Mucosa of rectum (tissue), 2 donors: ENCODE results near the gene PSMD12.
"Not testable (repeated sequence)": the region's sequence is repeated elsewhere in the genome, so short reads cannot be mapped to it uniquely, and the experiment has no call there.

ENCODE experiments used
- H3K27ac ChIP-seq, 2 donors: one replicate each; pipeline ENCODE4 v1.7.0; 2013; ENCODE audit warnings: inconsistent platforms in 2 of 2, low read depth in 2 of 2, low read length in 2 of 2
- H3K27me3 ChIP-seq, 2 donors: one replicate each; pipeline ENCODE4 v1.7.0; 2013; ENCODE audit warnings: low read length in 2 of 2; ENCODE audit not compliant: control insufficient read depth in 2 of 2, insufficient read depth in 2 of 2
- H3K36me3 ChIP-seq, 2 donors: one replicate each; pipeline ENCODE4 v1.7.0; 2013; ENCODE audit warnings: low read length in 2 of 2; ENCODE audit not compliant: control insufficient read depth in 2 of 2, insufficient read depth in 2 of 2
- H3K4me1 ChIP-seq, 2 donors: one replicate each; pipeline ENCODE4 v1.7.0; 2013; ENCODE audit warnings: low read length in 2 of 2, mild to moderate bottlenecking in 1 of 2; ENCODE audit not compliant: control insufficient read depth in 2 of 2, insufficient read depth in 2 of 2
- H3K4me3 ChIP-seq, 2 donors: one replicate each; pipeline ENCODE4 v1.7.0; 2013; ENCODE audit warnings: low read length in 2 of 2
- H3K9ac ChIP-seq, 2 donors: one replicate each; pipeline ENCODE4 v1.7.0; 2013; ENCODE audit warnings: low read length in 2 of 2, low read depth in 1 of 2, mild to moderate bottlenecking in 1 of 2
- H3K9me3 ChIP-seq, 2 donors: one replicate each; pipeline ENCODE4 v1.7.0; 2013; ENCODE audit warnings: low read length in 2 of 2; ENCODE audit not compliant: control insufficient read depth in 2 of 2
- donor health status: healthy.
- donor health status: Normal muscosa, but diverticular disease.

PSMD12 gene

GRCh38 chr17:67332162-67332508, 34.2 kb downstream of the PSMD12 start:
- not testable (repeated sequence) for H3K36me3 ChIP-seq, H3K27ac ChIP-seq, H3K27me3 ChIP-seq, H3K9ac ChIP-seq, H3K4me3 ChIP-seq, H3K4me1 ChIP-seq, H3K9me3 ChIP-seq

- not testable (repeated sequence) for H3K36me3 ChIP-seq, H3K9ac ChIP-seq, H3K4me1 ChIP-seq, H3K27ac ChIP-seq, H3K9me3 ChIP-seq, H3K27me3 ChIP-seq, H3K4me3 ChIP-seq
These were observed 34.8 kb downstream of the PSMD12 start for GRCh38 chr17:67331381-67332161.

GRCh38 chr17:67328026-67328425, 38.4 kb downstream of the PSMD12 start:
- Histone ChIP-seq H3K9me3 (no peaks in the 10 kb centered on the region), H3K4me1 (no peaks in the 10 kb centered on the region), H3K4me3 (no peak overlapping the region), H3K9ac (no peak overlapping the region), H3K27ac (no peak overlapping the region), H3K27me3 (no peaks in the 10 kb centered on the region), H3K36me3 (no peaks in the 10 kb centered on the region)

- not testable (repeated sequence) for H3K4me3 ChIP-seq, H3K27me3 ChIP-seq, H3K36me3 ChIP-seq, H3K9ac ChIP-seq, H3K27ac ChIP-seq, H3K4me1 ChIP-seq, H3K9me3 ChIP-seq
These were observed 39.2 kb downstream of the PSMD12 start for GRCh38 chr17:67326959-67327745.

- Histone ChIP-seq H3K4me1 (no peaks in the 10 kb centered on the region), H3K27me3 (no peaks in the 10 kb centered on the region), H3K36me3 (no peaks in the 10 kb centered on the region), H3K9ac (no peak overlapping the region), H3K27ac (no peak overlapping the region), H3K4me3 (no peak overlapping the region), H3K9me3 (no peaks in the 10 kb centered on the region)
These were observed 39.9 kb downstream of the PSMD12 start for GRCh38 chr17:67326440-67326839.

GRCh38 chr17:67324330-67324729, 42.0 kb downstream of the PSMD12 start:
- no peak overlapping the region for H3K27ac ChIP-seq
- no peaks in the 10 kb centered on the region for H3K4me1 ChIP-seq
- H3K36me3 ChIP-seq, result no peaks in the 10 kb centered on the region

GRCh38 chr17:67323445-67323844, 42.9 kb downstream of the PSMD12 start:
- no peak overlapping the region for H3K9ac ChIP-seq
- no peaks in the 10 kb centered on the region for H3K4me1 ChIP-seq

More at GRCh38 chr17:67324330-67324729, 42.0 kb downstream of the PSMD12 start:
- Histone ChIP-seq H3K9me3 (no peaks in the 10 kb centered on the region), H3K4me3 (no peak overlapping the region), H3K27me3 (no peaks in the 10 kb centered on the region), H3K9ac (no peak overlapping the region)

GRCh38 chr17:67322042-67322787, 44.2 kb downstream of the PSMD12 start:
- Histone ChIP-seq H3K4me1 (no peaks in the 10 kb centered on the region), H3K27me3 (no peaks in the 10 kb centered on the region), H3K27ac (no peak overlapping the region), H3K9ac (no peak overlapping the region), H3K4me3 (no peak overlapping the region), H3K36me3 (no peaks in the 10 kb centered on the region), H3K9me3 (no peaks in the 10 kb centered on the region)

More at GRCh38 chr17:67323445-67323844, 42.9 kb downstream of the PSMD12 start:
- Histone ChIP-seq H3K36me3 (no peaks in the 10 kb centered on the region), H3K9me3 (no peaks in the 10 kb centered on the region), H3K4me3 (no peak overlapping the region), H3K27ac (no peak overlapping the region), H3K27me3 (no peaks in the 10 kb centered on the region)

GRCh38 chr17:67321486-67321885, 44.9 kb downstream of the PSMD12 start:
- not testable (repeated sequence) for H3K27ac ChIP-seq, H3K36me3 ChIP-seq, H3K9ac ChIP-seq, H3K27me3 ChIP-seq, H3K9me3 ChIP-seq, H3K4me3 ChIP-seq, H3K4me1 ChIP-seq

- Histone ChIP-seq H3K9ac (no peak overlapping the region), H3K27ac (no peak overlapping the region), H3K4me3 (no peak overlapping the region), H3K27me3 (no peaks in the 10 kb centered on the region), H3K9me3 (no peaks in the 10 kb centered on the region), H3K36me3 (no peaks in the 10 kb centered on the region), H3K4me1 (no peaks in the 10 kb centered on the region)
These were observed 49.6 kb downstream of the PSMD12 start for GRCh38 chr17:67316781-67317180.
